Activated T-helper 2 cell treated with anti-CD3 and anti-CD28 coated beads, Interferon-gamma antibody, Interleukin-2, Interleukin-4, amounts not matched to agents 10 μg/mL and 5 μg/mL and 100 μg/mL, durations not matched to agents 14 hours and 24 hours and 36 hours (primary cell): Measurements from ENCODE around the gene PAN3. TPM values are rescaled to one million over a fixed set of nuclear protein-coding genes. Genes with fewer than 3 reads are reported as not detected.

ENCODE experiments used
- DNase-seq: peaks from one replicate; pipeline ENCODE4 v3.0.0; 2021; ENCODE audit warnings: low spot score
- H3K27ac Mint-ChIP-seq: one replicate; pipeline ENCODE4 v1.8.0; 2021; ENCODE audit warnings: mixed read lengths
- H3K27me3 Mint-ChIP-seq: one replicate; pipeline ENCODE4 v1.8.0; 2021; ENCODE audit warnings: low read depth, mixed read lengths
- H3K36me3 Mint-ChIP-seq: one replicate; pipeline ENCODE4 v1.8.0; 2021; ENCODE audit warnings: low read depth, mixed read lengths
- H3K4me1 Mint-ChIP-seq: one replicate; pipeline ENCODE4 v1.8.0; 2021; ENCODE audit warnings: low read depth, mixed read lengths
- H3K4me3 Mint-ChIP-seq: one replicate; pipeline ENCODE4 v1.8.0; 2021; ENCODE audit warnings: low read depth, mild to moderate bottlenecking, moderate library complexity, mixed read lengths
- H3K9me3 Mint-ChIP-seq: one replicate; pipeline ENCODE4 v1.8.0; 2021; ENCODE audit warnings: mixed read lengths
- intact Hi-C: fragments of 100-400 bp; cut with micrococcal nuclease; formaldehyde crosslinking; loops from one replicate; pipeline ENCODE4 v1.15.1; 2023
- total RNA-seq: library from RNA; stranded (reverse); gene quantifications from 2 replicates; pipeline ENCODE4 v1.2.3, GENCODE V29; 2022

PAN3 gene
- total RNA-seq, 1 donor from 2014 or later: 35.6 TPM

DNA sequence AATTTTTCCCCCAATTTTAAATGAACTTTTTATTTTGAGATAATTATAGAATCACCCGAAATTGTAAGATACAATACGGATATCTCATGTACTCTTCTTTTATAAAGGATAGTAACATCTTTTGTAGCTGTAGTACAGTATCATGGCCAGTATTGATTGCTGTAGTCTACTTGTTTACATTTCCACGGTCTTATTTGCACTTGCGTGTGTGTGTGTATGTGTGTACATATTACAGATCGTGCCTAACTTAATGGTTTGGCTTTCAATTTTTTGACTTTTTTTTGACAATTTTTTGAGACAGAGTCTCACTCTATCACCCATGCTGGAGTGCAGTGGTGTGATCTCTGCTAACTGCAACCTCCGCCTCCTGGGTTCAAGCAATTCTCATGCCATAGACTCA lies 6.7 kb downstream of the PAN3 start:
- H3K36me3 Mint-ChIP-seq: peaks cover 17% of the 10 kb centered on the region
- H3K4me3 Mint-ChIP-seq: no peak overlapping the region
- no peak overlapping the region for H3K27ac Mint-ChIP-seq
- no peaks in the 10 kb centered on the region for H3K9me3 Mint-ChIP-seq
- no peaks in the 10 kb centered on the region for H3K27me3 Mint-ChIP-seq
- DNase-seq: no peak
- H3K4me1 Mint-ChIP-seq: peaks cover 32% of the 10 kb centered on the region
- intact Hi-C loops: no loop called here

DNA sequence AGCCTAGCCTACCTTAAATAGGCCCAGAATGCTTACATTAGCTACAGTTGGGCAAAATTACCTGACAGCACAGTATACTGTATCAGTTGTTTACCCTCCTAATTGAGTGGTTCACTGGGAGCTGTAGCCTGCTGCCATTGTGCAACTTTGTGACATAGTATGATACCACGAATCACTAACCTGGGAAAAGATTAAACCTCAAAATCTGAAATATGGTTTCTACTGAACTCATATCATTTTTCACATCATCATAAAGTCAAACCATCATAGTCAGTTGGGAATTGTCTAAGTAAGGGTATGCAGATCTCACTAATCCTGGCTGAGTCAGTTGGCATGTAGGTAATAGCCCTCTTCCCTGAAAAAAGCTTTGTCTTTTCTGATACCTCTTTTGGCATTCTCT lies 9.2 kb downstream of the PAN3 start:
- H3K27ac Mint-ChIP-seq: no peak overlapping the region
- H3K9me3 Mint-ChIP-seq: no peaks in the 10 kb centered on the region
- intact Hi-C loops: no loop called here
- H3K4me1 Mint-ChIP-seq: peaks cover 19% of the 10 kb centered on the region
- DNase-seq: no peak
- H3K4me3 Mint-ChIP-seq: no peak overlapping the region
- no peaks in the 10 kb centered on the region for H3K27me3 Mint-ChIP-seq
- H3K36me3 Mint-ChIP-seq: peaks cover 24% of the 10 kb centered on the region

DNA sequence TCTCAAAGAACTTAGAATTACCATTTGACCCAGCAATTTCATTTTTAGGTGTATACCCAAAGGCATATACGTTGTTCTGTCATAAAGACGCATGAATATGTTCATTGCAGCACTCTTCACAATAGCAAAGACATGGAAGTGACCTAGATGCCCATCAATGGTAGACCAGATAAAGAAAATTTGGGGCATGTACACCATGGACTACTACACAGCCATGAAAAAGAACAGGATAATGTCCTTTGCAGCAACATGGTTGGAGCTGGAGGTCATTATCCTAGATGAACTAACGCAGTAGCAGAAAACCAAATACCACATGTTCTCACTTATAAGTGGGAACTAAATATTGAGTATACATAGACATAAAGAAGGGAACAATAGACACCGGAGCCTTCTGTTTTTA lies 20.7 kb downstream of the PAN3 start:
- intact Hi-C loops: no loop called here
- Mint-ChIP-seq H3K36me3 (peaks cover 43% of the 10 kb centered on the region), H3K27me3 (no peaks in the 10 kb centered on the region), H3K4me3 (no peak overlapping the region), H3K27ac (no peak overlapping the region), H3K4me1 (peaks cover 8% of the 10 kb centered on the region), H3K9me3 (peaks cover 34% of the 10 kb centered on the region)
- no peak for DNase-seq

DNA sequence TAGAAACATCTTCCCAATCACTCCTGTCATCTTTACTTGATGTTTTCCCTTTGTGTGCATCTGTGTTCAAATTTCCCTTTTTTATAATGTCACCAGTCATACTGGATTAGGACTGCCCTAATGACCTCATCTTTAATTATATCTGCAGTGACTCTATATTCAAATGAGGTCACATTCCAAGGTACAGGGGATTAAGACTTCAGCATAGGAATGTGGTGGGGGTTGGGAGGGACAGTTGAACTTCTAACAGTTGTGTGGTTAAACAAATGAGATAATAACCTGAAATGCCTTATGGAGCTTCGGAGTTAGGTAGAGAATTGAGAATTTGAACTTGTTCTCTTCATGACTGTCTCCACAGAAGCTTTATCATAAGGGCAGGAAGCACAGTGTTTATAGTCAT lies 23.0 kb downstream of the PAN3 start:
- Mint-ChIP-seq H3K4me1 (peaks cover 10% of the 10 kb centered on the region), H3K36me3 (peaks cover 28% of the 10 kb centered on the region), H3K4me3 (no peak overlapping the region), H3K27me3 (no peaks in the 10 kb centered on the region), H3K27ac (no peak overlapping the region), H3K9me3 (peaks cover 24% of the 10 kb centered on the region)
- no peak for DNase-seq
- intact Hi-C loops: no loop called here

DNA sequence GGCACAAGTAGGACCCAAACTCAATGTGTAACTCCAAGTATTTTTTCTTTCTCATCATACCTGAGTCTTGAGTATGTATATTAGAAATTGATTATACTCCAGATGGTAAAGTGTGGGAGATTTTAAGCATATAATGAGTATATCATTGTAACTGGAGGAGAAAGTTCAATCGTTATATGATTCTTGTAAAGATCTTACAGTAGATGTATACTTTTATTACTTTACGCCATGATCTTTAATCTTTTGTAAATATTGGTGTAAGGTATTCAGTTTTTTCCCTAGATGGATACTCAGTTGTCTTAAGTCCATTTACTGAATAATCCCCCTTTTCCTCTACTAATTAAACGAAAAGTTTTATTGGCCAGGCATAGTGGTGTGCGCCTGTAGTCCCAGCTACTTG lies 25.2 kb downstream of the PAN3 start:
- H3K36me3 Mint-ChIP-seq: peaks cover 12% of the 10 kb centered on the region
- H3K4me1 Mint-ChIP-seq: peaks cover 10% of the 10 kb centered on the region
- no peak for DNase-seq
- no peak overlapping the region for H3K4me3 Mint-ChIP-seq
- intact Hi-C loops: no loop called here
- H3K9me3 Mint-ChIP-seq: peaks cover 5% of the 10 kb centered on the region
- H3K27me3 Mint-ChIP-seq: no peaks in the 10 kb centered on the region
- no peak overlapping the region for H3K27ac Mint-ChIP-seq

DNA sequence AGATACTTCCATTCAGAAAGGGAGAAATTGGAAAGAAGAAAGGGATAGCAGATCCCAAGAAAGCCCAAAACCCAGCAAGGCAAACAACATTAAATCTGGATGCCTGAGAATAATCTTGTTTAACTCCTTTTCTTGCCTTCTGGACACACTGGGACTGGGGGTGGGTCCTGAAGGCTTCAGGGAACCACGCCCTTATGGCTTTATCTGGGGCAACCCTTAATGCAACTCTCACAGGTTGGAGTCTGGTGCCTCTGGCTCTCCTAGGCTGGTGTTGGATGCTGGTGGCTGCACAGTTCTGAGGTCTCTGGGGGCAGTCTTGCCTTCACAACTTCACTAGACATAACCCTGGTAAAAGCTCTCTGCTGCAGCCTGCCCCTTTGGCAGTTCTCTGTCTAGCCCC lies 27.9 kb downstream of the PAN3 start:
- H3K9me3 Mint-ChIP-seq: no peaks in the 10 kb centered on the region
- no peak overlapping the region for H3K27ac Mint-ChIP-seq
- peaks cover 8% of the 10 kb centered on the region for H3K36me3 Mint-ChIP-seq
- no peak for DNase-seq
- no peaks in the 10 kb centered on the region for H3K27me3 Mint-ChIP-seq
- intact Hi-C loops: no loop called here
- H3K4me3 Mint-ChIP-seq: no peak overlapping the region
- H3K4me1 Mint-ChIP-seq: peaks cover 5% of the 10 kb centered on the region

DNA sequence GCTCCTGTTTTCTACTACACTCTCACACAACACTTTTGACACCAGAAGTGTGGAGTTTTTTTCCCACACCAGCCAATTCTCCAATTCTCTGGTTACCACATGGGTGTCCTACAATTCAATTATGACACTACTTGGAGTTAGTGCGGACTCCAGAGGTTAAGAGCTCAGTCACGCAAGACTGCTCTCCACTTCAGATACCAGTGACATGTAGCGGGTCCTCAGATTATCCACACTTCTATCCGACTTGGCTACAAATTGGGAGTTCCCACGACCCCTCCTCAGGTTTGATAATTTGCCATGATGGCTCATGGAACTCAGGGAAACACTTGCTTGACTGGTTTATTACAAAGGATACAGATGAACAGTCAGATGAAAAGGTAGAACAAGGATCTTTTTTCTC lies 32.9 kb downstream of the PAN3 start:
- no peak for DNase-seq
- no peak overlapping the region for H3K4me3 Mint-ChIP-seq
- no peaks in the 10 kb centered on the region for H3K27me3 Mint-ChIP-seq
- H3K27ac Mint-ChIP-seq: no peak overlapping the region
- H3K9me3 Mint-ChIP-seq: no peaks in the 10 kb centered on the region
- H3K4me1 Mint-ChIP-seq: peaks cover 10% of the 10 kb centered on the region
- H3K36me3 Mint-ChIP-seq: peaks cover 20% of the 10 kb centered on the region
- intact Hi-C loops: no loop called here

DNA sequence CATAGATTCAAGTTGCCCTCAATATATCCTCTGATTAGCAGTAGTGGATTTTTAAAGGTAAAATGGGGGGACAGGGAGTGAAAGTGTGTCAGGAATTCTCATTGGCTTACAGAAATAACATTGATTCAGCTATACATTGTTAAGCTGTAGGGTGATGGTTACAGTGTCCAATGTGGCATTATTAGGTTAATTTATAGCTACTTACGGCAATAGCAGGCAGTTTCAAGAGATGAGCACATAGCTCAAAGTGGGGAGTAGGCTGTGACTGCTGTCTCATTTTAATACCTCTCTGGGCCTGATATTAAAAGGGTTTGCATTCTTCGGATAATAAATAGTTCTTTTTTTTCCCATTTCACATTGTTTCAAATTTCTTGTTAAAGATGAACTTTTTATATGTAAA lies 34.6 kb downstream of the PAN3 start:
- Mint-ChIP-seq H3K36me3 (peaks cover 26% of the 10 kb centered on the region), H3K27me3 (no peaks in the 10 kb centered on the region), H3K27ac (no peak overlapping the region), H3K4me1 (peaks cover 10% of the 10 kb centered on the region), H3K9me3 (no peaks in the 10 kb centered on the region), H3K4me3 (no peak overlapping the region)
- no peak for DNase-seq
- intact Hi-C loops: no loop called here

DNA sequence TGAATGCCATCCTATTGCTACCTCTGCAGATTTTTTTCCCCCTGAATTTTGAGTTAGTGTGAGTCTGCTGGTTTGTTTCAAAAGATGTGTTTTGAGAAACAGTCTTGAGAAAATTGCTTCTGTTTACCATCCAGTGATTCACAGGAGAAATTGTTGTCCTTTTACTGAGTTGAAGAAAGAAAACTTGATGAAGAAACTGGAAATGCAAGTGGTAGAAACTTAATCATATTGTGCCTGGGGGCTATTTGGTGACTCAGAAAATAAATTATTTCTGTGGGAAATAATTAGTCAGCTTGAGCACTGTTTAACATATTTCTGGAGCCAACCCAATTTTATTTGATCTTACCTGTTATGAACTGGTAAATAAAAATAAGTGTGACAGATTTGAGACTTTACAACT lies 35.4 kb downstream of the PAN3 start:
- no peak for DNase-seq
- H3K27ac Mint-ChIP-seq: no peak overlapping the region
- intact Hi-C loops: no loop called here
- H3K4me1 Mint-ChIP-seq: peaks cover 10% of the 10 kb centered on the region
- peaks cover 29% of the 10 kb centered on the region for H3K36me3 Mint-ChIP-seq
- no peaks in the 10 kb centered on the region for H3K9me3 Mint-ChIP-seq
- no peak overlapping the region for H3K4me3 Mint-ChIP-seq
- H3K27me3 Mint-ChIP-seq: no peaks in the 10 kb centered on the region

DNA sequence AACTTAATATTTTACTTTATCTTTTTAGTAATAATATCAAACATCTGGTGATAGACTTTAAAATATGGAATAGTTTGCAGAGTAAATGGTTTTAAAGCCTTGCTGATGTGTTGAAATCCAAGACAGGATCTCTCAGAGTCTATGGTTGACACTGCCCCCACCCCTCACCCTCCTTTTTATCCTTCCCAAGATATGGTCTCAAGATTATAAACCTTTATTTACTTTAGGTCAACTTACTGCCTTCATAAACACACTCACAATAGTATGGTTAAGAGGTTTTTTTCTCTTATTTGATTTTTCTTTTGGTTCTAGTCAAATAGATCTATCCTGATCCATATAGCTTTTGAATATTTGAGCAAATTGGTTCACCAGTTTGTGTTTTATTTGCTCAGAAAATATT lies 39.0 kb downstream of the PAN3 start:
- intact Hi-C loops: no loop called here
- peaks cover 31% of the 10 kb centered on the region for H3K36me3 Mint-ChIP-seq
- no peak overlapping the region for H3K4me3 Mint-ChIP-seq

DNA sequence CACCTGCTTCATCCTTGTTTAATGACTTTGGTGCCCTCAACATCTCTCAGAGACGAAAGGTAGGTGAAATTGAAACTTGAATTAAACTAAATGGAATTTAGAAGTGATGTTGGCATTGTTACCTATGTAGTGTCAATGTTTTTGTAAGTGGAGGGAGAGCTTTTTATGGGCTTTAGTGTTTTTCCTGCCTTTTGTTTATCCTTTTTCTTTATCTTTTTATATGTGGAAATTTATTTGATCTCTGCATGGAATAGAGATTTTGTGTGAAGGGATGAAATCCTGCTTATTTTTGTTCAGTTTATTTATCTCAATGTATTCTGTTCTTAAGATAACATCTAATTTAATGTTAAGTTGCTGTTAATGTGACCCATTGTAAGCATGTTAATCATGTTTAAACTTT lies 39.5 kb downstream of the PAN3 start:
- peaks cover 8% of the 10 kb centered on the region for H3K4me1 Mint-ChIP-seq
- H3K27ac Mint-ChIP-seq: no peak overlapping the region

More for the DNA sequence above, 39.0 kb downstream of the PAN3 start:
- H3K27ac Mint-ChIP-seq: no peak overlapping the region
- peaks cover 9% of the 10 kb centered on the region for H3K4me1 Mint-ChIP-seq
- H3K27me3 Mint-ChIP-seq: no peaks in the 10 kb centered on the region
- no peak for DNase-seq
- H3K9me3 Mint-ChIP-seq: no peaks in the 10 kb centered on the region

DNA sequence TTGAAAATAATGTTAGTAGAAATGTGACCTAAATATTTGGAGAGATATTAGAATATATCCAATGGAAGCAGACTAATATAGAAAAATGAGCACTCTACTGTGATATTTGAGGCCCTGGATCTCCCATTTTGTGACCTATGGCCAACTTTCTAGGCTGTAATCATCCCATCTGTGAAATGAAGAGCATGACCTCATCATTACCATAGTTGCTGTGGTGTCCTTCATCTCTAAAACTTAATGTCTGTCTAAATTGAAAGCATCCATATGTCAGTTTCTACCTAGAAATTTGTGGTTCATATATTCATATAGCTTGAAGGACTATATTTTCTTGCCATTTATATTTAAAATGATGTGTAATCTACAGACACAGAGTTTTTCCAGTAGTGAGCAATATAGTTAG lies 41.6 kb downstream of the PAN3 start:
- Mint-ChIP-seq H3K9me3 (no peaks in the 10 kb centered on the region), H3K4me3 (no peak overlapping the region), H3K27ac (no peak overlapping the region), H3K27me3 (no peaks in the 10 kb centered on the region), H3K36me3 (peaks cover 33% of the 10 kb centered on the region), H3K4me1 (peaks cover 1% of the 10 kb centered on the region)
- no peak for DNase-seq
- intact Hi-C loops: loop anchor here (5.0 kb wide), 1 partner anchor 38 kb away; no protein-coding TSS in a partner anchor

More for the DNA sequence above, 39.5 kb downstream of the PAN3 start:
- Mint-ChIP-seq H3K4me3 (no peak overlapping the region), H3K36me3 (peaks cover 36% of the 10 kb centered on the region), H3K27me3 (no peaks in the 10 kb centered on the region), H3K9me3 (no peaks in the 10 kb centered on the region)
- intact Hi-C loops: no loop called here
- DNase-seq: no peak

DNA sequence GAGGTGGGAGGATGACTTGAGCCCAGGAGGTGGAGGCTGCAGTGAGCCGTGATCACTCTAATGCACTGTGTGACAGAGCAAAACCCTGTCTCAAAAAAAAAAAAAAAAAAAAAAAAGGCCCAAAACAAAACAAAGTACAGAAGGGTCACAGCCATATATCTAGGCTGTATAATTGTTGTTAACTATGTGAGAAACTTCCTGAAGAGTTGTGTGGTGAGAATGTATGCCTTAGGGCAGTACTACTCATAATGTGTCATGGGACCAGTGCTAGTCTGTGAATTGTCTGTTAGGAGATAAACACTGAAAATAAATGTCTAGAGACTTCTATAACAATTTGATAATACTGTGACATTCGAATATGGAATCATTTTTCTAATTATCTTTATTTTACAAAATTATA lies 43.1 kb downstream of the PAN3 start:
- intact Hi-C loops: loop anchor here (5.0 kb wide), 1 partner anchor 39 kb away; no protein-coding TSS in a partner anchor
- Mint-ChIP-seq H3K9me3 (no peaks in the 10 kb centered on the region), H3K36me3 (peaks cover 30% of the 10 kb centered on the region), H3K4me3 (no peak overlapping the region), H3K27me3 (no peaks in the 10 kb centered on the region), H3K27ac (no peak overlapping the region), H3K4me1 (peaks cover 6% of the 10 kb centered on the region)
- DNase-seq: no peak

DNA sequence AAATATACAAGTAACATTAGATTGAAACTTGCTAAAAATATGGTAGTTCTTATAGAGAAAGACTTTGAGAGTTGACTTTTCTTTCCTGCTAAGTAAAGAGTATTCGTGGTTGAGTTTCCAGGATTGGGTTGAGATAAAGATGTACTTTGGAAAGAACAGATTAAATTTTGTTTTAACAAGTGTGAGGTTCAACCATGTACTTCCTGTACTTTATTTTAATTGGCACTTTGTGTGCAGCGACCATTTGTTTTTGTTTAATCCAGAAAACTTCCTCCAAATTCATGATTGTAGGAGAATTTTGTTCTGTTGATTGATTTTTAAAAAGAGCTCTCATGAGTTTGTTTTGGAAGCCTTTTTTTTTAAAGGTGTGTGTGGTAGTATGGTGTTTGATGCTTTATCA lies 46.9 kb downstream of the PAN3 start:
- intact Hi-C loops: no loop called here
- Mint-ChIP-seq H3K36me3 (peaks cover 18% of the 10 kb centered on the region), H3K4me1 (peaks cover 4% of the 10 kb centered on the region), H3K4me3 (no peak overlapping the region), H3K27me3 (no peaks in the 10 kb centered on the region), H3K9me3 (no peaks in the 10 kb centered on the region), H3K27ac (no peak overlapping the region)
- no peak for DNase-seq
